ENCODE data around the gene PLEKHG2.

GRCh38 chr19:39369200-39369599 lies 43.3 kb upstream of the PLEKHG2 start:
- TF ChIP-seq, protein P1, sequence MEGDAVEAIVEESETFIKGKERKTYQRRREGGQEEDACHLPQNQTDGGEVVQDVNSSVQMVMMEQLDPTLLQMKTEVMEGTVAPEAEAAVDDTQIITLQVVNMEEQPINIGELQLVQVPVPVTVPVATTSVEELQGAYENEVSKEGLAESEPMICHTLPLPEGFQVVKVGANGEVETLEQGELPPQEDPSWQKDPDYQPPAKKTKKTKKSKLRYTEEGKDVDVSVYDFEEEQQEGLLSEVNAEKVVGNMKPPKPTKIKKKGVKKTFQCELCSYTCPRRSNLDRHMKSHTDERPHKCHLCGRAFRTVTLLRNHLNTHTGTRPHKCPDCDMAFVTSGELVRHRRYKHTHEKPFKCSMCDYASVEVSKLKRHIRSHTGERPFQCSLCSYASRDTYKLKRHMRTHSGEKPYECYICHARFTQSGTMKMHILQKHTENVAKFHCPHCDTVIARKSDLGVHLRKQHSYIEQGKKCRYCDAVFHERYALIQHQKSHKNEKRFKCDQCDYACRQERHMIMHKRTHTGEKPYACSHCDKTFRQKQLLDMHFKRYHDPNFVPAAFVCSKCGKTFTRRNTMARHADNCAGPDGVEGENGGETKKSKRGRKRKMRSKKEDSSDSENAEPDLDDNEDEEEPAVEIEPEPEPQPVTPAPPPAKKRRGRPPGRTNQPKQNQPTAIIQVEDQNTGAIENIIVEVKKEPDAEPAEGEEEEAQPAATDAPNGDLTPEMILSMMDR (IDR thresholded peaks at IDR 0.05 in 8 of 11, conservative IDR thresholded peaks at IDR 0.05 in 3 of 11) = no peak
- TF ChIP-seq POLR2A (IDR thresholded peaks at IDR 0.05) = no peak

All from spleen (tissue), 7 donors.